HepG2 (cell line): ENCODE data around the gene BRCA1. TPM values are rescaled to one million over a fixed set of nuclear protein-coding genes. Genes with fewer than 3 reads are reported as not detected.

ENCODE experiments used
- ATF2 ChIP-seq: sonication (generic); formaldehyde crosslinking; IDR thresholded peaks from 2 replicates; pipeline ENCODE4 v1.4.0; 2020; ENCODE audit warnings: missing genetic modification reagents
- CCAR2 ChIP-seq: fragments of 200-400 bp; formaldehyde crosslinking; optimal IDR thresholded peaks from 2 replicates; pipeline ENCODE3; 2018; ENCODE audit warnings: low read depth, mild to moderate bottlenecking, low read length, moderate library complexity
- HMG20B ChIP-seq: conservative IDR thresholded peaks from 2 replicates; pipeline ENCODE4 v1.6.1; 2016; ENCODE audit warnings: missing genetic modification reagents, missing compliant biosample characterization
- HNRNPH1 ChIP-seq: fragments of 200-400 bp; formaldehyde crosslinking; optimal IDR thresholded peaks from 2 replicates; pipeline ENCODE3; 2017; ENCODE audit warnings: mild to moderate bottlenecking, low read depth, low read length
- KLF13 ChIP-seq: sonication (generic); formaldehyde crosslinking; IDR thresholded peaks from 2 replicates; pipeline ENCODE4 v1.4.0; 2020; ENCODE audit warnings: mild to moderate bottlenecking, missing genetic modification reagents
- KLF15 ChIP-seq: sonication (generic); formaldehyde crosslinking; IDR thresholded peaks from 2 replicates; pipeline ENCODE4 v1.8.1; 2023; ENCODE audit warnings: borderline replicate concordance, mild to moderate bottlenecking, inconsistent platforms, missing genetic modification reagents, mixed read lengths
- MAFG ChIP-seq: sonication (generic); formaldehyde crosslinking; IDR thresholded peaks from 2 replicates; pipeline ENCODE4 v1.5.1; 2020; ENCODE audit warnings: mild to moderate bottlenecking, missing genetic modification reagents
- NFIC ChIP-seq: IDR thresholded peaks from 2 replicates; pipeline ENCODE4 v1.6.1; 2012; ENCODE audit warnings: mild to moderate bottlenecking, low read length, inconsistent platforms
- NPAS2 ChIP-seq: sonication (generic); formaldehyde crosslinking; IDR thresholded peaks from 2 replicates; pipeline ENCODE4 v1.8.0; 2022; ENCODE audit warnings: mild to moderate bottlenecking, missing genetic modification reagents, borderline replicate concordance
- REST ChIP-seq, 2 experiments: IDR thresholded peaks; 2 replicates each; pipeline ENCODE4 v1.6.1; 2011 to 2012; ENCODE audit warnings: low read length in 2 of 2, borderline replicate concordance in 1 of 2, low read depth in 1 of 2, mild to moderate bottlenecking in 1 of 2, moderate library complexity in 1 of 2
- RFX5 ChIP-seq: IDR thresholded peaks from 2 replicates; pipeline ENCODE4 v1.6.1; 2011; ENCODE audit warnings: low read depth, low read length, improper control_type of control experiment
- TRIM24 ChIP-seq: sonication (generic); formaldehyde crosslinking; IDR thresholded peaks from 2 replicates; pipeline ENCODE4 v1.8.0; 2022; ENCODE audit warnings: mild to moderate bottlenecking, missing genetic modification reagents
- ZBED4 ChIP-seq: sonication (generic); formaldehyde crosslinking; IDR thresholded peaks from 2 replicates; pipeline ENCODE4 v1.4.0; 2020; ENCODE audit warnings: missing genetic modification reagents, borderline replicate concordance
- ZEB1 ChIP-seq: IDR thresholded peaks from 2 replicates; pipeline ENCODE4 v1.6.1; 2012; ENCODE audit warnings: mild to moderate bottlenecking, low read depth, inconsistent platforms; ENCODE audit not compliant: insufficient replicate concordance
- ZNF24 ChIP-seq: fragments of 450-650 bp; IDR thresholded peaks from 2 replicates; pipeline ENCODE4 v1.6.1; 2017; ENCODE audit warnings: antibody characterized with exemption, mild to moderate bottlenecking
- ZNF44 ChIP-seq: sonication (generic); formaldehyde crosslinking; IDR thresholded peaks from 2 replicates; pipeline ENCODE4 v1.5.1; 2020; ENCODE audit warnings: mild to moderate bottlenecking, missing genetic modification reagents
- ZNF460 ChIP-seq: sonication (generic); formaldehyde crosslinking; IDR thresholded peaks from 2 replicates; pipeline ENCODE4 v1.5.1; 2020; ENCODE audit warnings: missing genetic modification reagents, mild to moderate bottlenecking, borderline replicate concordance
- ZNF557 ChIP-seq: sonication (generic); formaldehyde crosslinking; IDR thresholded peaks from 2 replicates; pipeline ENCODE4 v1.4.0; 2020; ENCODE audit warnings: missing genetic modification reagents
- ZNF562 ChIP-seq: sonication (generic); formaldehyde crosslinking; IDR thresholded peaks from 2 replicates; pipeline ENCODE4 v1.8.0; 2022; ENCODE audit warnings: missing genetic modification reagents, borderline replicate concordance
- ZNF629 ChIP-seq: sonication (generic); formaldehyde crosslinking; conservative IDR thresholded peaks from 2 replicates; pipeline ENCODE4 v1.5.0; 2020; ENCODE audit warnings: missing genetic modification reagents
- polyA plus RNA-seq, 8 experiments: library from polyadenylated mRNA; depleted of rRNA in 3 of 8; stranded (reverse) in 7 of 8; unstranded in 1 of 8; fragments of >200 nt; fragmentation: Illumina TruSeq in 4 of 8; extraction: Trizol in 4 of 8; gene quantifications; 2 replicates each; pipeline versions ENCODE4 v1.2.1 to v1.2.3, GENCODE V29; 2011 to 2016; ENCODE audit warnings: low read depth in 4 of 8, missing spikeins in 1 of 8, mixed read lengths in 1 of 8; ENCODE audit not compliant: insufficient read depth in 1 of 8
- total RNA-seq, 5 experiments: library from RNA; depleted of rRNA; stranded (reverse); fragments of >200 nt; fragmentation: Illumina TruSeq; extraction: Trizol; gene quantifications; 2 replicates each; pipeline ENCODE4 v1.2.3, GENCODE V29; 2016; ENCODE audit warnings: low read depth in 1 of 5

The BRCA1 gene
- total and polyA plus RNA-seq, 2 of the 13 experiments (the other 11 are each of a cell fraction or from before 2014, with no cell fraction given) = 13.3 to 37.5 TPM

GRCh38 chr17:43170766-43171585 is 45.8 kb upstream of the BRCA1 start, which contains the start of gene NBR1 (continued):
- TF ChIP-seq RFX5 (peak; percentile 44; the same call in 1 of the 2 replicates), ZNF629 (CRISPR knock-in tag) (no peak), KLF15 (CRISPR knock-in tag) (no peak; the same call in 1 of the 2 replicates), HNRNPH1 (peak; percentile 31), HMG20B (CRISPR knock-in tag) (no peak), NPAS2 (no peak), REST (IDR thresholded peaks at IDR 0.05; ENCODE audit: borderline replicate concordance in 1 of 2, low read depth in 1 of 2, low read length in 2 of 2) (no peak), ZNF562 (no peak), ATF2 (no peak), ZNF44 (CRISPR knock-in tag) (no peak), TRIM24 (CRISPR knock-in tag) (no peak), ZNF557 (CRISPR knock-in tag) (no peak), CCAR2 (peak; percentile 37), NFIC (no peak; the same call in 1 of the 2 replicates), ZEB1 (peak; percentile 60), ZBED4 (no peak), KLF13 (peak; percentile 64; the same call in 1 of the 2 replicates), ZNF460 (CRISPR knock-in tag) (no peak; the same call in 1 of the 2 replicates), MAFG (no peak), ZNF24 (no peak)
